ENCODE results near the gene ANKRD34B. TPM values are rescaled to one million over a fixed set of nuclear protein-coding genes. Genes with fewer than 3 reads are reported as not detected.

The ANKRD34B gene
- total and polyA plus RNA-seq, 10 of the 15 experiments (the other 5 are each of a cell fraction or from before 2014, with no cell fraction given) = under 0.01 TPM; not detected in 9

DNA sequence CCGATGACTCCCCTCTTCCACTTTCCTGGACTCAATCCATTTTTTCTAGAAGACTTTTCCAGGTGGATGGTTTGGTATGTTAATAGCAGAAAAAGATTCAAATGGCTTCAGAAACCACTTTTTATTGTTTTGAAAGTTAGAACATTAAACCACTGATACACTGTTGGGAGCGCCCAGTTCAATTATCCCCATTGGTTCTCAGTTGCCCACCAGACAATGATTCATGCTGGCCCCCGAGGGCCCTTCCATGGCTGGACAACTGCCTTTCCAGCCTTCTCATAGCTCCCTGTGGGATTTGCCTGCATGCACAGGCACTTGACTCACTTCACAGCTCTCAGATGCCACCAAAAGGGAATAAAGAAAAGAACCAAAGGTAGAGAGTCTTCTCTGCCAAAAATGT is 21.3 kb upstream of the ANKRD34B start (continued):
- TF ChIP-seq ZNF274 (IDR thresholded peaks at IDR 0.05; ENCODE audit: insufficient read depth, insufficient read length) (no peak), KAT2A (conservative IDR thresholded peaks at IDR 0.05; ENCODE audit: control insufficient read depth, low read depth, low read length) (no peak)

DNA sequence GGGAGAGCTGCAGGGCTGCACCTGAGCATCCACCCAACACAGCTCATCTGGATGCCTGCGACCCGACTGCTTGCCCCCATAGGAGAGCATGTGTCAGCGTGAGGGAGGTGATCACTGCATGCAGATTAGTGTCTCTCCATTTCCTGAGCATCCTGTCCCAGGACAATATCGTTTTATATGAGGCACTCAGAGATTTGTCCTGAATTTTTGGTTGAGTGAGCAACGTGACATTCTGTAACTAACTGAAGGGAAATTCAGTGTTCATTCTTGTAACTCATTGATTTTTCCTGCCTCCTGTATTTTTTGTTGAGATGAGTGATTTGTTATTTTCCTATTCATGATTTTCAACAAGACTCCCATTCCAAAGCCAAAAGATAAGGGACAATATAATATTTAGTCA is 20.7 kb upstream of the ANKRD34B start:
- no peak for FAIRE-seq
- POLR2A ChIA-PET = no interaction called here

More for the DNA sequence above, 20.7 kb upstream of the ANKRD34B start:
- H3K9ac ChIP-seq (ENCODE audit: control insufficient read depth, insufficient read depth, low read length) = no peak overlapping the region
- H3K27ac ChIP-seq (ENCODE audit: control insufficient read depth, insufficient read depth) = no peak overlapping the region
- no peaks in the 10 kb centered on the region for H3K9me3 ChIP-seq (replicated peaks; ENCODE audit: control insufficient read depth, insufficient read depth, low read length)
- H3K4me2 ChIP-seq (ENCODE audit: control insufficient read depth, insufficient read depth) = no peak overlapping the region
- H3K4me3 ChIP-seq = no peak overlapping the region
- no peaks in the 10 kb centered on the region for H3K79me2 ChIP-seq (ENCODE audit: control insufficient read depth, insufficient read depth, low read length)
- WGBS (ENCODE audit: insufficient coverage, insufficient replicate concordance, low lambda C conversion rate, missing lambda C conversion rate) = 48% methylated on average over 5 of the region's 5 CpGs
- H4K20me1 ChIP-seq (ENCODE audit: control insufficient read depth, insufficient read depth) = no peaks in the 10 kb centered on the region
- in situ Hi-C loops (cut with MboI) (no loop called here), intact Hi-C loops (cut with micrococcal nuclease; ENCODE audit: unreplicated experiment) (no loop called here)
- CTCF ChIA-PET = interaction anchor here (1.3 kb wide), 1 partner anchor 81 kb away, joined by 3 read pairs; no protein-coding TSS in a partner anchor
- no peak overlapping the region for H2AFZ ChIP-seq (ENCODE audit: control insufficient read depth, low read depth, low read length)
- TF ChIP-seq, protein P1, sequence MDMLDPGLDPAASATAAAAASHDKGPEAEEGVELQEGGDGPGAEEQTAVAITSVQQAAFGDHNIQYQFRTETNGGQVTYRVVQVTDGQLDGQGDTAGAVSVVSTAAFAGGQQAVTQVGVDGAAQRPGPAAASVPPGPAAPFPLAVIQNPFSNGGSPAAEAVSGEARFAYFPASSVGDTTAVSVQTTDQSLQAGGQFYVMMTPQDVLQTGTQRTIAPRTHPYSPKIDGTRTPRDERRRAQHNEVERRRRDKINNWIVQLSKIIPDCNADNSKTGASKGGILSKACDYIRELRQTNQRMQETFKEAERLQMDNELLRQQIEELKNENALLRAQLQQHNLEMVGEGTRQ (IDR thresholded peaks at IDR 0.05; ENCODE audit: borderline replicate concordance, low read depth, low read length) = no peak
- TF ChIP-seq MYC (IDR thresholded peaks at IDR 0.05; ENCODE audit: insufficient read depth, insufficient read length, insufficient replicate concordance, low read length, severe bottlenecking) = no peak
- TF ChIP-seq EP300 (IDR thresholded peaks at IDR 0.05; ENCODE audit: borderline replicate concordance in 1 of 2, control insufficient read depth in 1 of 2, low read depth in 2 of 2, low read length in 2 of 2) = no peak
- RAD21 ChIA-PET (ENCODE audit: unreplicated experiment) = no interaction called here
- H3K4me1 ChIP-seq (ENCODE audit: control insufficient read depth, insufficient read depth, low read length) = no peaks in the 10 kb centered on the region
- no peak for DNase-seq (ENCODE audit: low read depth, low spot score)
- SMC1A ChIA-PET (ENCODE audit: uncharacterized antibody, unreplicated experiment) = no interaction called here
- no peaks in the 10 kb centered on the region for H3K27me3 ChIP-seq (replicated peaks in 1 of 2; ENCODE audit: control insufficient read depth in 2 of 2, insufficient read depth in 2 of 2, low read length in 1 of 2)
- no peaks in the 10 kb centered on the region for H3K36me3 ChIP-seq (ENCODE audit: control insufficient read depth in 2 of 2, insufficient read depth in 2 of 2, low read length in 1 of 2)
- no peak for ATAC-seq
- BruUV-seq (replicated peaks) = no TSS peak

Measured in GM12878 (cell line).